LoVo (cell line): ENCODE measurements around the gene VPS51.
"Not testable (repeated sequence)": the region's sequence is repeated elsewhere in the genome, so short reads cannot be mapped to it uniquely, and the experiment has no call there.

ENCODE experiments used
- DNase-seq: peaks from one replicate; pipeline ENCODE4 v3.0.0-alpha.2; 2016; ENCODE audit warnings: low spot score

VPS51 gene

DNA sequence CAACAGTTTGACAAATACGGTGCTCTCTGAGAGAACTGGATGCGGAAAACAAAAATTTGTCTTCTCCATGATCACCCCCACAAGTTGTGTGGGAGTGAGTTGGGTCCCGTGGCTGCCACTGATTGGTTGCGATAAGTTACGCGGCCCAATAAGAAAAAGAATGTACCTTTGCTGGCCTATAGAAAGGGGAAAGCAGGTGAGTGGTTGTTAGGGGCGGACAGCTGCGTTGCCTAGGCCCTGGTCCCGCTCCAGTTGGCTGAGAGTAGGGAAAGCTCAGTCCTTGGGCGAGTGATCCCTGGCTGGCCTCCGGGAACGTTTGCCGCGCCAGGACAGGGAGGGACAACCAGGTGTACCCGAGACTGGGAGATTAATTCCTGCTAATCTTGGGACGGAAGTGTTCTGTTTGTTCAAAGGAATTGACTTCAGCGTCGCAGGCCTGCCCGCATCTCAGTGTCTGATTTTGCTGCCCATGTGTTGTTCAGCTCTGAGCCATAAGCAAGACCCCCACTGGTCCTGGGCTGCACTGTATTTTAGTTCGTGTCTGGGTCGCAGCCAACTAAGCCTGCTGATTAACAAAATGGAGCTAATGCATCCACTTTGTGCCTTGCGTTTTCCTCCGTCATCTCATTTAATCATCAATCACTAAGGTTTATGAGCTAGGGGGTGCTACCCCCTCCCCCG is 39.1 kb downstream of the VPS51 start:
- peak; percentile 97 for DNase-seq

DNA sequence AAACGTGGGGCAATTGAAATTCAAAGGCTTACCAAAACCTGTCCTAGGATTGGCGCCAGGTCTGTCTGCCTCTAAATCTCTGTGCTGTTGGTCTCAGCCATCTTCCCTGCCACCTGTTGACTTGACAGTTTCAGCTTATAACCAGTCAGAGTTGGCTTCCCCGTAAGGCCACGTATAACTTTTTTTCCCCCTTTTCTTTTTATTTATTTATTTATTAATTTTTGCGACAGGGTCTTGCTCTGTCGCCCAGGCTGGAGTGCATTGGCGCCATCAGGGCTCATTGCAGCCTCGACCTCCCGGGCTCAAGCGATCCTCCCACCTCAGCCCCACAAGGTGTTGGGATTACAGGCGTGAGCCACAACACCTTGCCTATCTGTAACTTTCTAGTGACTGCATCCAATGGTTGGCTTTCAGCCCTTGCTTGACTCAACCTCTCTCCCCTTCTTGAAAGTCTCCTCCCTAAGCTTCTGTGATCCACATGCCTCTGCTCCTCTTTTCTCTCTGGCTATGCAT is 39.7 kb downstream of the VPS51 start:
- DNase-seq = no peak

GRCh38 chr11:65136515-65137096 is 40.6 kb downstream of the VPS51 start:
- no peak for DNase-seq

DNA sequence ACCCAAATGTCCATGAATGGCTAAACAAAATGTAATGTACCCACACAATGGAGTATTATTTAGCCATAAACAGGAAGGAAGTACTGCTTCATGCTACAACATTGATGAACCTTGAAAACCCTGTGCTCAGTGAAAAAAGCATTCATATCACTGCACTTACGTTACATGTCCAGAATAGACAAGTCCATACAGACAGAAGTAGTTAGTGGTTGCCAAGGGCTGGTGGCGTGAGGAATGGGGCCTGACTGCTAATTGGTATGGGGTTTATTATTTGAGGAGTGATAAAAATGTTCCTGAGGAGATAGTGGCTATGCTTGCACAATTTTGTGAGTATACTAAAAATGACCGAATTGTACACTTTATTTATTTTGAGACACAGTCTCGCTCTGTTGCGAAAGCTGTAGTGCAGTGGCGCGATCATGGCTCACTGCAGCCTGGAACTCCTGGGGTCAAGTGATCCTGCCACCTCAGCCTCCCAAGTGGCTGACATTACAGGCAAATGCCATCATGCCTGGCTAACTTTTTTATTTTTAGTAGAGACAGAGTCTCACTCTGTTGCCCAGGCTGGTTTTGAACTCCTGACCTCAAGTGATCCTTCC is 46.0 kb downstream of the VPS51 start:
- no peak for DNase-seq

- no peak for DNase-seq
Measured at GRCh38 chr11:65147352-65148075, 51.5 kb downstream of the VPS51 start.

DNA sequence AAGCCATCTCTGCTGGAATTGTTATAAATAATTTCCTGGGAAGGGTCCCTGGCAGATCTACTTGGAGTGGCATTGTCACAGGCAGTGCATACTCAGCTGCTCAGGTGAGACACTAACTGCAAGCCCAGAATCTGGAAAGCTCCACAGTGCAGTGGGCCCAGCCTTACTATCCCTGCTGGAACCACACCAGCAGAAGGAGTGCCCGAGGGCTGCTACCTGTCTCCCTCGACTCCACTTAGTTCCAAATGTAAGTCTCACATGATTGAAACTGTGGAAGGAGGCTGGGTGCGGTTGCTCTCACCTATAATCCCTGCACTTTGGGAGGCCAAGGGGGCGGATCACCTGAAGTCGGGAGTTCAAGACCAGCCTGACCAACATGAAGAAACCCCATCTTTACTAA is 52.6 kb downstream of the VPS51 start:
- DNase-seq = no peak

- DNase-seq = not testable (repeated sequence)
Measured at GRCh38 chr11:65150131-65150508, 54.1 kb downstream of the VPS51 start.

DNA sequence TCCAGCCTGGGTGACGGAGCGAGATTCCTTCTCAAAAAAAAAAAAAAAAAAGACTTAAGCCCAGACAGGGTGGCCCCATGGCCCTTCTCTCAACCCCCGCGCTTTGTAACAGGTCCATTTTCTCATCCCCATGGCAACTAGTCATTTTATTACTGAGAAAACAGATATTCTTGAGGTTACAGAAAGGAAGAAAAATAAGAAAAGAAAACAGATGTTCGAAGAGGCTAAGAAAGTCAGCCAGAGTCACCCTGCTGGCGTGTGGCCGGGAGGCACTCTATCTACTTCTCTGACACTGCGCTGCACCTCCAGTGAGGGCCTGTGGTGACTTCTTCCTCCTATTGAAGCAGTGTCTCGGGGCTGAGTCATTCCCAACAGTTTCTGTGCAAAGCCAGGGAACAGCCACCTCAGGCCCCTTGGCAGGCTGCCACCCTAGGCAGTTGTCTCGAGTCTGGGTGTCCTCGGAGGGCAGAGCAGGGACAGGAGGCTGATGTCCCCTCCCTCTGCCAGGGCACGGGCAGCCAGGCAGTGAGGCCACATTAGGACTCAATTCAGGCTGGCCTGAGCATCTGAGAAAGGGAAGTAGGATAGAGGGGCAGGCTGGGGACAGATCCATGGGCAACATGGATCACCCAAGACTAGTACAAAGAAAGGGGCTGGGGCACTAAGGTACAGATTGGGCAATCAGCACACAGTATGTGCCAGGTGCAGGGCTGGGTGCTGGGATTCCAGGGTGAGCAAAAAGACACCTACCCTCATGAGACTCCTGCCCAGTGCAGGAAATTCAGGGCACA is 54.7 kb downstream of the VPS51 start:
- peak; percentile 94 for DNase-seq

- DNase-seq = no peak
Measured at GRCh38 chr11:65151331-65151899, 55.4 kb downstream of the VPS51 start.

- DNase-seq = no peak
Measured at GRCh38 chr11:65152122-65152521, 56.1 kb downstream of the VPS51 start.

GRCh38 chr11:65156256-65156655 is 60.2 kb downstream of the VPS51 start:
- DNase-seq = no peak

DNA sequence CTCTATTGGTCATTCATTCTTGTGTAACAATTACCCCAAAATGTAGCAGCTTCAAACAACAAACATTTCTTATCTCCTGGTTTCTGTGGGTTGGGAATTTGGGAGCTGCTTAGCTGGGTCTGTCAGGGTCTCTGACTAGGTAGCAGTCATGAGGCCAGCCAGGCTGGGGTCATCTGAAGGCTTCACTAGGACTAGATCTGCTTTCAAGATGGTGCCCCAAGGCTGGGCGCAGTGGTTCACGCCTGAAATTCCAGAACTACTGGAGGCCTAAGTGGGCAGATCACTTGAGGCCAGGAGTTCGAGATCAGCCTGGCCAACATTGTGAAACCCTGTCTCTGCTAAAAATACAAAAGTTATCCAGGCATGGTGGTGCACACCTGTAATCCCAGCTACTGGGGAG is 60.9 kb downstream of the VPS51 start:
- DNase-seq = no peak

- no peak for DNase-seq
Measured at GRCh38 chr11:65157336-65157735, 61.3 kb downstream of the VPS51 start.

DNA sequence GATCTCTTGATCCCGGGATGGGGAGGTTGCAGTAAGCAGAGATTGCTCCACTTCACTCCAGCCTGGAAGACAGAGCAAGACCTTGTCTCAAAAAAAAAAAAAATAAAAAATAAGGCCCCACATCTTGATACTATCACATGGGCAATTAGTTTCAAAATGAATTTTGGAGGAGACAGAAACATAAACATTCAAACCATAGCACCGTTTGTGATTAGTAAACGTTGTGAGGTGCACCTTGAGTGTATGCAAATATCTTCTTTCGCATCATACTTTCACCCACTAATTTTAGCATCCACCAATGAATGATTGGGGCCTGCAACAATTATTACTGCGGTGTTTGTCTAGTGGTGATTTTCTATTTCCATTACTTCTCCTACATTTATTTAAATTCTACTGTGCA is 63.0 kb downstream of the VPS51 start:
- DNase-seq = no peak

GRCh38 chr11:65160643-65161042 is 64.6 kb downstream of the VPS51 start:
- DNase-seq = no peak
